ENCODE data around the gene SLC38A1.

- TF ChIP-seq CTCF (IDR thresholded peaks at IDR 0.05) (no peak), POLR2A (IDR thresholded peaks at IDR 0.05) (no peak)
Observed at GRCh38 chr12:46267575-46267824, 1.3 kb downstream of the SLC38A1 start.
